IMR-90 (cell line): ENCODE data around the gene DISC1. TPM values are rescaled to one million over a fixed set of nuclear protein-coding genes. Genes with fewer than 3 reads are reported as not detected.

Experiments used
- ATAC-seq: fragments of 200-7000 bp; cut with Tn5 transposase; 2 replicates; pipeline ENCODE4 v1.9.1; 2020; ENCODE audit warnings: low read depth, mild to moderate bottlenecking, moderate library complexity
- BruUV-seq: library from RNA; stranded (reverse); fragments of 400-500 nt; replicated peaks from 2 replicates; lab custom pipeline; 2021; lab: Mats Ljungman, UMichigan
- CTCF ChIA-PET: fragments of 300-600 bp; formaldehyde crosslinking; extraction: SDS; loops from one replicate; lab custom pipeline; 2021; ENCODE audit warnings: antibody characterized with exemption; lab: Yijun Ruan, JAX
- POLR2A ChIA-PET: fragments of 300-600 bp; sonication (Branson Sonifier 250); formaldehyde crosslinking; loops from one replicate; lab custom pipeline; 2022; ENCODE audit warnings: antibody characterized with exemption; ENCODE audit not compliant: unreplicated experiment; lab: Charles Lee
- DNase-seq: peaks from one replicate; pipeline ENCODE4 v3.0.0; 2013
- H2AFZ ChIP-seq: replicated peaks from 2 replicates; pipeline ENCODE3; 2013; ENCODE audit warnings: low read length, mild to moderate bottlenecking; ENCODE audit not compliant: poor library complexity
- H2AK5ac ChIP-seq: 2 replicates; pipeline ENCODE4 v1.6.1; 2013; ENCODE audit warnings: low read depth, low read length, inconsistent platforms
- H2AK9ac ChIP-seq: replicated peaks from 2 replicates; pipeline ENCODE3; 2013; ENCODE audit warnings: mild to moderate bottlenecking, low read depth, low read length, moderate library complexity; ENCODE audit not compliant: poor library complexity
- H2BK120ac ChIP-seq: 2 replicates; pipeline ENCODE4 v1.6.1; 2013; ENCODE audit warnings: low read depth, low read length, inconsistent platforms
- H2BK15ac ChIP-seq: 3 replicates; pipeline ENCODE4 v1.6.1; 2013; ENCODE audit warnings: low read depth, low read length, inconsistent platforms
- H2BK20ac ChIP-seq: 2 replicates; pipeline ENCODE4 v1.6.1; 2013; ENCODE audit warnings: low read depth, mild to moderate bottlenecking, inconsistent platforms, low read length, moderate library complexity
- H2BK5ac ChIP-seq: 2 replicates; pipeline ENCODE4 v1.6.1; 2013; ENCODE audit warnings: mild to moderate bottlenecking, low read depth, low read length, inconsistent platforms; ENCODE audit not compliant: poor library complexity, severe bottlenecking
- H3K14ac ChIP-seq: replicated peaks from 2 replicates; pipeline ENCODE4 v1.6.1; 2013; ENCODE audit warnings: low read depth, low read length, inconsistent platforms
- H3K18ac ChIP-seq: 2 replicates; pipeline ENCODE4 v1.6.1; 2013; ENCODE audit warnings: low read depth, low read length, control low read depth
- H3K23ac ChIP-seq: 2 replicates; pipeline ENCODE4 v1.6.1; 2013; ENCODE audit warnings: low read depth, low read length, inconsistent platforms
- H3K27ac ChIP-seq: 2 replicates; pipeline ENCODE4 v1.5.1; 2013; ENCODE audit warnings: mild to moderate bottlenecking, control low read depth, low read length; ENCODE audit not compliant: insufficient read depth
- H3K27me3 ChIP-seq: 2 replicates; pipeline ENCODE4 v1.6.1; 2013; ENCODE audit warnings: low read length; ENCODE audit not compliant: control insufficient read depth, insufficient read depth
- H3K36me3 ChIP-seq: 2 replicates; pipeline ENCODE4 v1.6.1; 2013; ENCODE audit warnings: low read length, mixed read lengths; ENCODE audit not compliant: control insufficient read depth, insufficient read depth
- H3K4ac ChIP-seq: 2 replicates; pipeline ENCODE4 v1.6.1; 2013; ENCODE audit warnings: low read depth, low read length, inconsistent platforms
- H3K4me1 ChIP-seq: 2 replicates; pipeline ENCODE4 v1.6.1; 2013; ENCODE audit warnings: low read length, mixed read lengths; ENCODE audit not compliant: control insufficient read depth, insufficient read depth
- H3K4me2 ChIP-seq: 2 replicates; pipeline ENCODE4 v1.6.1; 2013; ENCODE audit warnings: low read depth, mild to moderate bottlenecking, control low read depth, low read length, moderate library complexity
- H3K4me3 ChIP-seq: 2 replicates; pipeline ENCODE4 v1.5.1; 2013; ENCODE audit warnings: low read depth, mild to moderate bottlenecking, control low read depth, low read length, moderate library complexity; ENCODE audit not compliant: insufficient read depth
- H3K56ac ChIP-seq: 2 replicates; pipeline ENCODE4 v1.6.1; 2013; ENCODE audit warnings: low read length, inconsistent platforms; ENCODE audit not compliant: insufficient read depth; ENCODE audit errors: extremely low read depth
- H3K79me1 ChIP-seq, 2 experiments: 2 replicates each; pipeline ENCODE4 v1.6.1; 2013; ENCODE audit warnings: low read length in 2 of 2, inconsistent platforms in 1 of 2, low read depth in 1 of 2
- H3K9ac ChIP-seq: 2 replicates; pipeline ENCODE4 v1.6.1; 2013; ENCODE audit warnings: low read depth, low read length, control low read depth
- H3K9me1 ChIP-seq: 2 replicates; pipeline ENCODE4 v1.6.1; 2013; ENCODE audit warnings: low read length, inconsistent platforms; ENCODE audit not compliant: insufficient read depth
- H3K9me3 ChIP-seq: 2 replicates; pipeline ENCODE4 v1.6.1; 2013; ENCODE audit warnings: low read length; ENCODE audit not compliant: control insufficient read depth, insufficient read depth
- H4K20me1 ChIP-seq: 2 replicates; pipeline ENCODE4 v1.6.1; 2013; ENCODE audit warnings: low read length, inconsistent platforms; ENCODE audit not compliant: insufficient read depth
- H4K5ac ChIP-seq: 2 replicates; pipeline ENCODE4 v1.6.1; 2013; ENCODE audit warnings: mild to moderate bottlenecking, low read depth, low read length, control low read depth
- H4K8ac ChIP-seq, 2 experiments: 2 replicates each; pipeline ENCODE4 v1.6.1; 2013; ENCODE audit warnings: low read depth in 2 of 2, low read length in 2 of 2, control low read depth in 1 of 2, inconsistent platforms in 1 of 2
- H4K91ac ChIP-seq: 2 replicates; pipeline ENCODE4 v1.6.1; 2013; ENCODE audit warnings: low read depth, low read length, inconsistent platforms; ENCODE audit not compliant: insufficient read depth
- RAD21 ChIP-seq: IDR thresholded peaks from 2 replicates; pipeline ENCODE4 v1.6.1; 2012; ENCODE audit warnings: low read length, improper control_type of control experiment
- WGBS, 2 experiments: methylation state at CpG; one replicate each; pipeline versions ENCODE4 v1.1.5 to v1.1.7; 2013; ENCODE audit warnings: missing lambda C conversion rate in 2 of 2; ENCODE audit not compliant: insufficient read length in 1 of 2; ENCODE audit errors: extremely low coverage in 2 of 2; 5-methylcytosine and 5-hydroxymethylcytosine counted together
- dilution Hi-C: fragments of 300-500 bp; cut with HindIII; formaldehyde crosslinking; loops from one replicate; pipeline ENCODE4 v1.14.3; 2018; ENCODE audit warnings: low sequenced_read_pairs; ENCODE audit not compliant: unreplicated experiment
- in situ Hi-C: fragments of 300-500 bp; cut with MboI; formaldehyde crosslinking; loops from 3 replicates; pipeline ENCODE4 v1.14.3; 2019; ENCODE audit warnings: low sequenced_read_pairs, inconsistent platforms, mixed read lengths
- intact Hi-C: fragments of 100-400 bp; cut with micrococcal nuclease; formaldehyde crosslinking; loops from 2 replicates; pipeline ENCODE4 v1.10.0; 2022
- polyA plus RNA-seq, 3 experiments: library from polyadenylated mRNA; depleted of rRNA; stranded (reverse); fragments of >200 nt; gene quantifications; 2 replicates each; pipeline ENCODE4 v1.2.3, GENCODE V29; 2012; ENCODE audit warnings: low replicate concordance in 1 of 3
- total RNA-seq: library from RNA; depleted of rRNA; stranded (reverse); fragments of >200 nt; gene quantifications from 2 replicates; pipeline ENCODE4 v1.2.3, GENCODE V29; 2012

The DISC1 gene
- total and polyA plus RNA-seq, 2 of the 4 experiments (the other 2 are of a cell fraction) = 2.2 to 7.0 TPM

DNA sequence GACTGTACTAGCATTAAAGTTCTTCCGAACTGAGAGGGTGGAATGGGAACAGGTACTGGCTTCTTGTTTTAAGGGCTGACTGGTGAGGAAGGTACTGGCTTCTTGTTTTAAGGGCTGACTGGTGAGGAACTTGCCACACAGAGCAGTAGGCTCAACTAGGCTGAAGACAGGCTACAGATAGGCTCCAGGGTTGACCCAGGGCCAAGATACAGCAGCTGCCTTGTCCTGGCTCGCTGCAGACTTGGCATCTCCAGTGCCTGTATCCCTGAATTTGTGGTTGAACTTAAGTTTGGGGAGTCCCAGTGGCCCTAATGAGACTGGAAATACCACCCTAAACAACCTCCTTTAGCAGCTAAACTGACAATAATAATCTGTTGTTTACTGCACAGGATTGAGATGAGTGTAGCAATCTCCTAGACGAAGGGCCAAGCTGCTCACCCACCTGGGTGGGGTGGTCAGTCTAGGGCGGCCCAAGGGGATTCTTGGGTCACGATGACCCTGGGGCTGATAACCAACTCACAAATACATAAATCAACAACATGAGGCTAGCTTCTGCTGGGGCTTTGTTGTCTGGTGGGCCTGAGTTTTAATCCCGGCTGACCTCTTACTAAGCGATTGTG, 227.1 kb downstream of the DISC1 start:
- Histone ChIP-seq H3K9ac (no peak overlapping the region), H3K18ac (no peak overlapping the region), H3K4ac (no peak overlapping the region), H3K14ac (no peak overlapping the region), H4K5ac (no peak overlapping the region), H2BK5ac (no peak overlapping the region), H3K79me1 (no peaks in the 10 kb centered on the region; a peak in 1 of 4 replicates), H3K4me1 (no peaks in the 10 kb centered on the region), H2BK120ac (no peak overlapping the region), H3K9me3 (no peaks in the 10 kb centered on the region), H3K4me3 (no peak overlapping the region), H4K91ac (no peak overlapping the region), H3K23ac (no peak overlapping the region), H3K27me3 (no peaks in the 10 kb centered on the region), H2BK20ac (no peak overlapping the region), H2AFZ (no peak overlapping the region), H3K27ac (no peak overlapping the region), H2AK5ac (no peak overlapping the region), H2BK15ac (no peak overlapping the region), H4K20me1 (no peaks in the 10 kb centered on the region), H3K36me3 (no peaks in the 10 kb centered on the region; the same call in 1 of the 2 replicates), H3K56ac (no peak overlapping the region), H4K8ac (no peak overlapping the region), H3K9me1 (no peaks in the 10 kb centered on the region), H2AK9ac (no peak overlapping the region), H3K4me2 (no peak overlapping the region)
- WGBS, 2 experiments = no CpG with 5 or more reads among the region's 7 CpGs
- ChIA-PET POLR2A (no interaction called here), CTCF (interaction anchor here (0.6 to 0.7 kb wide), 2 partner anchors 9 to 78 kb away, joined by 4 to 11 read pairs; no protein-coding TSS in a partner anchor)
- no peak for TF ChIP-seq RAD21
- no peak for ATAC-seq
- dilution Hi-C loops = no loop called here
- in situ Hi-C loops = no loop called here
- intact Hi-C loops = no loop called here
- DNase-seq = no peak
- no TSS peak for BruUV-seq
